Stimulated activated CD4-positive, alpha-beta T cell treated with anti-CD3 and anti-CD28 coated beads, Interleukin-15, amount 100 ng/mL, for 24 hours (primary cell): ENCODE data around the gene PELI2.
A peak's percentile ranks its signal among the peaks of the same experiment; 100 is the strongest.

Experiments used
- DNase-seq: peaks from one replicate; pipeline ENCODE4 v3.0.0-alpha.2; 2020

Gene PELI2

GRCh38 chr14:56119201-56119981, 1.2 kb downstream of the PELI2 start:
- peak; percentile 54 for DNase-seq

- no peak for DNase-seq
Observed at GRCh38 chr14:56120091-56120691, 2.0 kb downstream of the PELI2 start.

GRCh38 chr14:56121816-56122215, 3.6 kb downstream of the PELI2 start:
- DNase-seq: no peak

- no peak for DNase-seq
Observed at GRCh38 chr14:56122301-56122700, 4.1 kb downstream of the PELI2 start.

GRCh38 chr14:56124327-56124726, 6.1 kb downstream of the PELI2 start:
- no peak for DNase-seq

- no peak for DNase-seq
Observed at GRCh38 chr14:56125772-56126636, 7.8 kb downstream of the PELI2 start.

- no peak for DNase-seq
Observed at GRCh38 chr14:56126637-56126913, 8.4 kb downstream of the PELI2 start.

GRCh38 chr14:56127156-56127555, 8.9 kb downstream of the PELI2 start:
- no peak for DNase-seq

GRCh38 chr14:56129092-56129491, 10.9 kb downstream of the PELI2 start:
- no peak for DNase-seq

GRCh38 chr14:56129933-56130332, 11.7 kb downstream of the PELI2 start:
- DNase-seq: no peak

- DNase-seq: peak; percentile 28
Observed at GRCh38 chr14:56131004-56131864, 13.0 kb downstream of the PELI2 start.

GRCh38 chr14:56131865-56132833, 13.9 kb downstream of the PELI2 start:
- DNase-seq: peak; percentile 22

GRCh38 chr14:56133547-56133946, 15.3 kb downstream of the PELI2 start:
- no peak for DNase-seq

GRCh38 chr14:56135001-56135400, 16.8 kb downstream of the PELI2 start:
- DNase-seq: no peak

- DNase-seq: no peak
Observed at GRCh38 chr14:56135668-56136067, 17.5 kb downstream of the PELI2 start.

GRCh38 chr14:56136571-56137452, 18.6 kb downstream of the PELI2 start:
- DNase-seq: no peak

- DNase-seq: no peak
Observed at GRCh38 chr14:56137453-56137807, 19.2 kb downstream of the PELI2 start.

- DNase-seq: no peak
Observed at GRCh38 chr14:56137849-56138248, 19.6 kb downstream of the PELI2 start.

- no peak for DNase-seq
Observed at GRCh38 chr14:56138928-56139327, 20.7 kb downstream of the PELI2 start.

- no peak for DNase-seq
Observed at GRCh38 chr14:56142314-56142713, 24.1 kb downstream of the PELI2 start.

- DNase-seq: no peak
Observed at GRCh38 chr14:56143025-56143424, 24.8 kb downstream of the PELI2 start.
